ENCODE measurements around the gene F2RL2. TPM values are rescaled to one million over a fixed set of nuclear protein-coding genes. Genes with fewer than 3 reads are reported as not detected.

Gene F2RL2
- total RNA-seq, 1 experiment from 2014 or later = 0.13 TPM

DNA sequence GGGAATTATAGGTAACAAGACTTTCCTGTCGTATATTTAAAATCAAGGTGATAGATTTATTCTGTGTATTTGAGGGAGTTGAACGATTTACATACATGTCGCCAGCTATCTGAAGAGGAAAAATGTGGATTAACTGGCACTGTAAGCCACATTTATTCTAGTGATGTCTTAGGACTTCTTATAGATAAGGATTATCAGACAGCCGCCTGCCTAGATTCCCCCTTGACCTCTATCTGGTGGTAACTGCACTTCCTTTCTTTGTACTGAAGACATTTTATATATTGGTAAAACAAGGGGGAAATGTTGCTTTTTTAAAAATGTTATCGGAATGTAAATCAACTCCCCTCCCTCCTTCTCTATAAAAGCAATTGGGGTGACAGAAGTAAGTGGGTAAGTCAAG, 39.3 kb upstream of the F2RL2 start:
- no peaks in the 10 kb centered on the region for H3K4me1 ChIP-seq (ENCODE audit: control insufficient read depth, insufficient read depth, low read length)
- no peaks in the 10 kb centered on the region for H3K27me3 ChIP-seq (ENCODE audit: control insufficient read depth, insufficient read depth, low read length)
- DNase-seq (ENCODE audit: low read depth, low spot score) (no peak), ATAC-seq (no peak)
- intact Hi-C loops (cut with micrococcal nuclease; ENCODE audit: unreplicated experiment) (no loop called here), in situ Hi-C loops (cut with HindIII; ENCODE audit: low pct_unique_long_range_greater_than_20kb, low sequenced_read_pairs) (no loop called here)
- TF ChIP-seq, protein P1, sequence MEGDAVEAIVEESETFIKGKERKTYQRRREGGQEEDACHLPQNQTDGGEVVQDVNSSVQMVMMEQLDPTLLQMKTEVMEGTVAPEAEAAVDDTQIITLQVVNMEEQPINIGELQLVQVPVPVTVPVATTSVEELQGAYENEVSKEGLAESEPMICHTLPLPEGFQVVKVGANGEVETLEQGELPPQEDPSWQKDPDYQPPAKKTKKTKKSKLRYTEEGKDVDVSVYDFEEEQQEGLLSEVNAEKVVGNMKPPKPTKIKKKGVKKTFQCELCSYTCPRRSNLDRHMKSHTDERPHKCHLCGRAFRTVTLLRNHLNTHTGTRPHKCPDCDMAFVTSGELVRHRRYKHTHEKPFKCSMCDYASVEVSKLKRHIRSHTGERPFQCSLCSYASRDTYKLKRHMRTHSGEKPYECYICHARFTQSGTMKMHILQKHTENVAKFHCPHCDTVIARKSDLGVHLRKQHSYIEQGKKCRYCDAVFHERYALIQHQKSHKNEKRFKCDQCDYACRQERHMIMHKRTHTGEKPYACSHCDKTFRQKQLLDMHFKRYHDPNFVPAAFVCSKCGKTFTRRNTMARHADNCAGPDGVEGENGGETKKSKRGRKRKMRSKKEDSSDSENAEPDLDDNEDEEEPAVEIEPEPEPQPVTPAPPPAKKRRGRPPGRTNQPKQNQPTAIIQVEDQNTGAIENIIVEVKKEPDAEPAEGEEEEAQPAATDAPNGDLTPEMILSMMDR (IDR thresholded peaks at IDR 0.05) = no peak
- TF ChIP-seq, protein P2, sequence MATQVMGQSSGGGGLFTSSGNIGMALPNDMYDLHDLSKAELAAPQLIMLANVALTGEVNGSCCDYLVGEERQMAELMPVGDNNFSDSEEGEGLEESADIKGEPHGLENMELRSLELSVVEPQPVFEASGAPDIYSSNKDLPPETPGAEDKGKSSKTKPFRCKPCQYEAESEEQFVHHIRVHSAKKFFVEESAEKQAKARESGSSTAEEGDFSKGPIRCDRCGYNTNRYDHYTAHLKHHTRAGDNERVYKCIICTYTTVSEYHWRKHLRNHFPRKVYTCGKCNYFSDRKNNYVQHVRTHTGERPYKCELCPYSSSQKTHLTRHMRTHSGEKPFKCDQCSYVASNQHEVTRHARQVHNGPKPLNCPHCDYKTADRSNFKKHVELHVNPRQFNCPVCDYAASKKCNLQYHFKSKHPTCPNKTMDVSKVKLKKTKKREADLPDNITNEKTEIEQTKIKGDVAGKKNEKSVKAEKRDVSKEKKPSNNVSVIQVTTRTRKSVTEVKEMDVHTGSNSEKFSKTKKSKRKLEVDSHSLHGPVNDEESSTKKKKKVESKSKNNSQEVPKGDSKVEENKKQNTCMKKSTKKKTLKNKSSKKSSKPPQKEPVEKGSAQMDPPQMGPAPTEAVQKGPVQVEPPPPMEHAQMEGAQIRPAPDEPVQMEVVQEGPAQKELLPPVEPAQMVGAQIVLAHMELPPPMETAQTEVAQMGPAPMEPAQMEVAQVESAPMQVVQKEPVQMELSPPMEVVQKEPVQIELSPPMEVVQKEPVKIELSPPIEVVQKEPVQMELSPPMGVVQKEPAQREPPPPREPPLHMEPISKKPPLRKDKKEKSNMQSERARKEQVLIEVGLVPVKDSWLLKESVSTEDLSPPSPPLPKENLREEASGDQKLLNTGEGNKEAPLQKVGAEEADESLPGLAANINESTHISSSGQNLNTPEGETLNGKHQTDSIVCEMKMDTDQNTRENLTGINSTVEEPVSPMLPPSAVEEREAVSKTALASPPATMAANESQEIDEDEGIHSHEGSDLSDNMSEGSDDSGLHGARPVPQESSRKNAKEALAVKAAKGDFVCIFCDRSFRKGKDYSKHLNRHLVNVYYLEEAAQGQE (IDR thresholded peaks at IDR 0.05; ENCODE audit: insufficient read depth in 1 of 2, low read depth in 2 of 2, low read length in 1 of 2) = no peak
- TF ChIP-seq SIN3A (IDR thresholded peaks at IDR 0.05; ENCODE audit: borderline replicate concordance, insufficient read depth, low read depth, low read length) (no peak), POLR2AphosphoS5 (IDR thresholded peaks at IDR 0.05; ENCODE audit: low read depth, low read length) (no peak), TCF7L2 (IDR thresholded peaks at IDR 0.05; ENCODE audit: low read depth, low read length) (no peak)
- no peaks in the 10 kb centered on the region for H3K36me3 ChIP-seq (ENCODE audit: control insufficient read depth, insufficient read depth, low read length)
- ChIA-PET CTCF (no interaction called here), POLR2A (no interaction called here)
- H3K4me3 ChIP-seq (ENCODE audit: low read depth in 2 of 2, low read length in 2 of 2) = no peak overlapping the region
- BruUV-seq (replicated peaks) = no TSS peak
- H3K27ac ChIP-seq (ENCODE audit: low read length) = no peak overlapping the region
- no peaks in the 10 kb centered on the region for H3K9me3 ChIP-seq (ENCODE audit: control insufficient read depth, insufficient read depth, low read depth, low read length)

DNA sequence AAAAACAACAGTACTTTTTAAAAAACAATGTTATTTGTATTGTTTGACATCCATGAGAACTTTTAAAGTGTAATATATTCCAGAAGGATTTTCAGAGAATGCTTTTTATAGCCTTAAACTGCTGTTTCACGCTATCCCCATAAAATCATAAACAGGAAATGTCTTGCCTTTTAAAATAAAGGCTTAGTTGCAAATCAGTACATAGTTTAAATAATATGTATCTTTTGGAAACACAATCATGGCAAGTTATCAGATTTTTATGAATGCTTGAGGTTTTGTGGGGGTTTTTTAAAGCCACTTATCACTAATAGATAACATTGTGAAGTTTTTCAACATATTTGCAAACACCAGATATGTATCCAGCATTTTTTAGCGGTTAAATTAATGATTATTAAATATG, 37.2 kb upstream of the F2RL2 start:
- DNase-seq (ENCODE audit: low read depth, low spot score) (no peak), ATAC-seq (no peak)
- in situ Hi-C loops (cut with HindIII; ENCODE audit: low pct_unique_long_range_greater_than_20kb, low sequenced_read_pairs) (no loop called here), intact Hi-C loops (cut with micrococcal nuclease; ENCODE audit: unreplicated experiment) (no loop called here)
- ChIA-PET POLR2A (no interaction called here), CTCF (no interaction called here)
- Histone ChIP-seq H3K27ac (ENCODE audit: low read length) (no peak overlapping the region), H3K9me3 (ENCODE audit: control insufficient read depth, insufficient read depth, low read depth, low read length) (no peaks in the 10 kb centered on the region), H3K36me3 (ENCODE audit: control insufficient read depth, insufficient read depth, low read length) (no peaks in the 10 kb centered on the region), H3K4me1 (ENCODE audit: control insufficient read depth, insufficient read depth, low read length) (no peaks in the 10 kb centered on the region), H3K4me3 (ENCODE audit: low read depth in 2 of 2, low read length in 2 of 2) (no peak overlapping the region), H3K27me3 (ENCODE audit: control insufficient read depth, insufficient read depth, low read length) (no peaks in the 10 kb centered on the region)
- TF ChIP-seq, protein P1 (IDR thresholded peaks at IDR 0.05) = no peak
- TF ChIP-seq POLR2AphosphoS5 (IDR thresholded peaks at IDR 0.05; ENCODE audit: low read depth, low read length) = no peak
- no peak for TF ChIP-seq SIN3A (IDR thresholded peaks at IDR 0.05; ENCODE audit: borderline replicate concordance, insufficient read depth, low read depth, low read length)
- no peak for TF ChIP-seq TCF7L2 (IDR thresholded peaks at IDR 0.05; ENCODE audit: low read depth, low read length)
- TF ChIP-seq, protein P2 (IDR thresholded peaks at IDR 0.05; ENCODE audit: insufficient read depth in 1 of 2, low read depth in 2 of 2, low read length in 1 of 2) = no peak
- BruUV-seq (replicated peaks) = no TSS peak
